PC-9 (cell line): ENCODE data around the gene ALPG. TPM values are rescaled to one million over a fixed set of nuclear protein-coding genes. Genes with fewer than 3 reads are reported as not detected.

Experiments
- BruUV-seq: library from RNA; stranded (reverse); fragments of 400-500 nt; replicated peaks from 2 replicates; lab custom pipeline; 2021; lab: Mats Ljungman, UMichigan
- CTCF ChIA-PET: fragments of 300-600 bp; sonication (Branson Sonifier 250); formaldehyde crosslinking; loops from one replicate; lab custom pipeline; 2022; ENCODE audit warnings: antibody characterized with exemption; lab: Charles Lee
- POLR2A ChIA-PET: fragments of 300-600 bp; sonication (Branson Sonifier 250); formaldehyde crosslinking; loops from one replicate; lab custom pipeline; 2022; ENCODE audit warnings: antibody characterized with exemption; ENCODE audit not compliant: unreplicated experiment; lab: Charles Lee
- DNase-seq, 2 experiments: peaks; one replicate each; pipeline versions ENCODE4 v3.0.0 to v3.0.0-alpha.2; 2015 to 2022; ENCODE audit warnings: mixed read lengths in 1 of 2
- H2AFZ ChIP-seq: fragments of 200-600 bp; sonication (generic); 2 replicates; pipeline ENCODE4 v1.8.1; 2017; ENCODE audit warnings: antibody characterized with exemption
- H3F3A ChIP-seq: fragments of 200-600 bp; sonication (generic); 2 replicates; pipeline ENCODE4 v1.8.1; 2017; ENCODE audit warnings: antibody characterized with exemption, mild to moderate bottlenecking, low read depth; ENCODE audit not compliant: insufficient read depth
- H3K27ac ChIP-seq: fragments of 200-600 bp; sonication (generic); 2 replicates; pipeline ENCODE4 v1.6.1; 2016; ENCODE audit warnings: mixed run types
- H3K27me3 ChIP-seq: fragments of 200-600 bp; sonication (generic); 2 replicates; pipeline ENCODE4 v1.6.1; 2016; ENCODE audit warnings: low read depth, mixed run types; ENCODE audit not compliant: insufficient read depth
- H3K36me3 ChIP-seq: fragments of 200-600 bp; sonication (generic); 2 replicates; pipeline ENCODE4 v1.6.1; 2016; ENCODE audit warnings: low read depth, mixed run types
- H3K4me1 ChIP-seq: fragments of 200-600 bp; sonication (generic); replicated peaks from 2 replicates; pipeline ENCODE4 v1.6.1; 2016; ENCODE audit warnings: mixed run types; ENCODE audit not compliant: insufficient read depth
- H3K4me2 ChIP-seq: fragments of 200-600 bp; sonication (generic); 2 replicates; pipeline ENCODE4 v1.6.1; 2017; ENCODE audit warnings: mixed run types
- H3K4me3 ChIP-seq: fragments of 200-600 bp; sonication (generic); 2 replicates; pipeline ENCODE4 v1.6.1; 2016; ENCODE audit warnings: mixed run types
- H3K79me2 ChIP-seq: fragments of 200-600 bp; sonication (generic); 2 replicates; pipeline ENCODE4 v1.6.1; 2017; ENCODE audit warnings: low read depth, mixed run types
- H3K9me2 ChIP-seq: fragments of 200-600 bp; sonication (generic); 2 replicates; pipeline ENCODE4 v1.8.1; 2017; ENCODE audit warnings: mild to moderate bottlenecking; ENCODE audit not compliant: insufficient read depth
- H3K9me3 ChIP-seq: fragments of 200-600 bp; sonication (generic); 2 replicates; pipeline ENCODE4 v1.8.1; 2016; ENCODE audit warnings: low read depth; ENCODE audit not compliant: insufficient read depth
- H4K20me1 ChIP-seq: fragments of 200-600 bp; sonication (generic); 2 replicates; pipeline ENCODE4 v1.8.1; 2017; ENCODE audit not compliant: insufficient read depth
- CTCF ChIP-seq: fragments of 200-600 bp; sonication (generic); conservative IDR thresholded peaks from 2 replicates; pipeline ENCODE4 v1.6.1; 2017; ENCODE audit warnings: mixed run types, antibody characterized with exemption, mild to moderate bottlenecking, moderate library complexity
- EZH2 ChIP-seq: fragments of 200-600 bp; sonication (generic); IDR thresholded peaks from 2 replicates; pipeline ENCODE4 v1.8.0; 2017; ENCODE audit warnings: antibody characterized with exemption, low read depth
- intact Hi-C: fragments of 100-400 bp; cut with micrococcal nuclease; formaldehyde crosslinking; loops from one replicate; pipeline ENCODE4 v1.10.0; 2022; ENCODE audit not compliant: unreplicated experiment
- total RNA-seq: library from RNA; stranded (reverse); gene quantifications from 2 replicates; pipeline ENCODE4 v1.2.3, GENCODE V29; 2021

The ALPG gene
- total RNA-seq, 1 experiment from 2014 or later: 0.76 TPM

DNA sequence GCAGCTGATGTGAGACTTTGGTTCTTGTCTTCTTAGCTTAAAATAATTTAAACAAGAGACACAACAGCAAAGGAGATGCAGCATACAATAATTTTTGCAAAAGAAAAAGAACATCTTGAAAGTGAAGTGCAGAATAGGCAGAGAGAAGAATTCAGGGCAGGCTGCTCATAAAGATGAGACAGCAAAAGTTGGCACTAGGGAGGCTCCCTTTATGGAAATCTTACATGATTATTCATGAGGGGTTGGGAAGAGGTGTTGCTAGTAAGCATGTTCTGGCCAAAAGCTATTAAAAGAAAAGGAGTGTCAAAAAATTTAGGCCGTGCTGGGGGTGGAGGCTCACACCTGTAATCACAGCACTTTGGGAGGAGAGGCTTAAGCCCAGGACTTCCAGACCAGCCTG is 32.3 kb upstream of the ALPG start:
- no peak overlapping the region for H3K4me2 ChIP-seq
- H3K79me2 ChIP-seq: no peaks in the 10 kb centered on the region
- no peaks in the 10 kb centered on the region for H3K36me3 ChIP-seq
- no TSS peak for BruUV-seq
- no peaks in the 10 kb centered on the region for H3K27me3 ChIP-seq
- ChIA-PET CTCF (no interaction called here), POLR2A (no interaction called here)
- no peaks in the 10 kb centered on the region for H3K9me2 ChIP-seq
- intact Hi-C loops: no loop called here
- no peak for DNase-seq
- no peak overlapping the region for H3K4me3 ChIP-seq
- H2AFZ ChIP-seq: no peak overlapping the region
- H3K9me3 ChIP-seq: no peaks in the 10 kb centered on the region
- TF ChIP-seq CTCF: no peak
- TF ChIP-seq EZH2: no peak
- no peak overlapping the region for H3K27ac ChIP-seq
- H4K20me1 ChIP-seq: no peaks in the 10 kb centered on the region
- peaks cover 27% of the 10 kb centered on the region for H3K4me1 ChIP-seq
- no peaks in the 10 kb centered on the region; the same call in 1 of the 2 replicates for H3F3A ChIP-seq

GRCh38 chr2:232375164-232375563 is 31.5 kb upstream of the ALPG start:
- no peaks in the 10 kb centered on the region for H3K9me3 ChIP-seq
- no peaks in the 10 kb centered on the region; the same call in 1 of the 2 replicates for H3F3A ChIP-seq
- BruUV-seq: no TSS peak
- peaks cover 27% of the 10 kb centered on the region for H3K4me1 ChIP-seq
- no peaks in the 10 kb centered on the region for H4K20me1 ChIP-seq
- ChIA-PET CTCF (no interaction called here), POLR2A (no interaction called here)
- no peak overlapping the region for H3K4me3 ChIP-seq
- no peaks in the 10 kb centered on the region for H3K9me2 ChIP-seq
- no peak overlapping the region for H3K27ac ChIP-seq
- H3K36me3 ChIP-seq: no peaks in the 10 kb centered on the region
- intact Hi-C loops: no loop called here
- no peak for DNase-seq
- TF ChIP-seq CTCF (no peak), EZH2 (no peak)
- H3K27me3 ChIP-seq: no peaks in the 10 kb centered on the region
- no peaks in the 10 kb centered on the region for H3K79me2 ChIP-seq
- no peak overlapping the region for H2AFZ ChIP-seq
- H3K4me2 ChIP-seq: no peak overlapping the region

- no peaks in the 10 kb centered on the region for H3K9me2 ChIP-seq
- no peaks in the 10 kb centered on the region for H3K27me3 ChIP-seq
- no TSS peak for BruUV-seq
- no peak overlapping the region for H3K4me3 ChIP-seq
- H3K9me3 ChIP-seq: no peaks in the 10 kb centered on the region
- no peaks in the 10 kb centered on the region for H3K36me3 ChIP-seq
- peaks cover 27% of the 10 kb centered on the region for H3K4me1 ChIP-seq
- intact Hi-C loops: no loop called here
- ChIA-PET CTCF (no interaction called here), POLR2A (interaction anchor here (0.6 kb wide), 1 partner anchor 11 kb away, joined by 3 read pairs; no protein-coding TSS in a partner anchor)
- H3K27ac ChIP-seq: no peak overlapping the region
- no peak overlapping the region for H2AFZ ChIP-seq
- H3F3A ChIP-seq: no peaks in the 10 kb centered on the region; the same call in 1 of the 2 replicates
- no peak overlapping the region for H3K4me2 ChIP-seq
- no peaks in the 10 kb centered on the region for H4K20me1 ChIP-seq
- no peak for TF ChIP-seq EZH2
- TF ChIP-seq CTCF: no peak
- DNase-seq: no peak
- no peaks in the 10 kb centered on the region for H3K79me2 ChIP-seq
Measured at GRCh38 chr2:232376260-232376659, 30.4 kb upstream of the ALPG start.
